ENCODE data around the gene SKP2. TPM values are rescaled to one million over a fixed set of nuclear protein-coding genes. Genes with fewer than 3 reads are reported as not detected.

The SKP2 gene
- polyA plus RNA-seq, 1 donor from 2014 or later: 26.0 TPM

Small RNAs within 50 kb of the gene (small RNA-seq; reads per million reads assigned to genes)
- 0 to 5.7 (median 1.0) reads per million in 3 experiments for gene MIR580
- 0 to 0.08 (median 0.03) reads per million in 3 experiments for gene RNU6-1305P

Other genes with a start within 250 kb of the SKP2 start
- gene CAPSL, start 213.5 kb upstream of the SKP2 start, polyA plus RNA-seq: 2.3 TPM in 1 of 2 replicates, not detected in the other
- not detected in 2 replicates for gene UGT3A1, start 160.7 kb upstream of the SKP2 start, polyA plus RNA-seq
- not detected in 2 replicates for gene UGT3A2, start 85.2 kb upstream of the SKP2 start, polyA plus RNA-seq
- 22.7 and 25.7 TPM in 2 replicates for gene LMBRD2, start 224 bp upstream of the SKP2 start, polyA plus RNA-seq
- gene NADK2, start 89.8 kb downstream of the SKP2 start, polyA plus RNA-seq: 59.1 and 66.8 TPM in 2 replicates
- gene RANBP3L, start 149.8 kb downstream of the SKP2 start, polyA plus RNA-seq: 2.2 and 2.5 TPM in 2 replicates

Data from neural cell (in vitro differentiated cells).